ENCODE data around the gene EHD4.

EHD4 gene

GRCh38 chr15:41978534-41978933 is 6.2 kb upstream of the EHD4 start:
- TF ChIP-seq ZFX (IDR thresholded peaks at IDR 0.05) (no peak), CTCF (conservative IDR thresholded peaks at IDR 0.05) (no peak)
- H3K27ac ChIP-seq = no peak overlapping the region

GRCh38 chr15:41977757-41978383 is 5.5 kb upstream of the EHD4 start:
- TF ChIP-seq CTCF (conservative IDR thresholded peaks at IDR 0.05) (no peak), ZFX (IDR thresholded peaks at IDR 0.05) (no peak)
- no peak overlapping the region for H3K27ac ChIP-seq

GRCh38 chr15:41975669-41976068 is 3.3 kb upstream of the EHD4 start:
- TF ChIP-seq ZFX (IDR thresholded peaks at IDR 0.05) (no peak), CTCF (conservative IDR thresholded peaks at IDR 0.05) (no peak)
- no peak overlapping the region for H3K27ac ChIP-seq

- no peak overlapping the region; the same call in 1 of the 2 replicates for H3K27ac ChIP-seq
- no peak for TF ChIP-seq ZFX (IDR thresholded peaks at IDR 0.05)
- TF ChIP-seq CTCF (conservative IDR thresholded peaks at IDR 0.05) = no peak
Observed at GRCh38 chr15:41974041-41974440, 1.7 kb upstream of the EHD4 start.

GRCh38 chr15:41971895-41972252 is 483 bp downstream of the EHD4 start:
- TF ChIP-seq CTCF (conservative IDR thresholded peaks at IDR 0.05) (no peak), ZFX (IDR thresholded peaks at IDR 0.05) (no peak)
- H3K27ac ChIP-seq = peak overlapping the region; percentile 79

GRCh38 chr15:41971089-41971894 is 1.1 kb downstream of the EHD4 start:
- H3K27ac ChIP-seq = peak overlapping the region; percentile 79
- TF ChIP-seq CTCF (conservative IDR thresholded peaks at IDR 0.05) (no peak), ZFX (IDR thresholded peaks at IDR 0.05) (no peak)

GRCh38 chr15:41970456-41970855 is 1.9 kb downstream of the EHD4 start:
- H3K27ac ChIP-seq = no peak overlapping the region

More at GRCh38 chr15:41970456-41970855, 1.9 kb downstream of the EHD4 start:
- TF ChIP-seq CTCF (conservative IDR thresholded peaks at IDR 0.05) = no peak
- no peak for TF ChIP-seq ZFX (IDR thresholded peaks at IDR 0.05)
